NCI-H1694 treated with DMSO at 0.1 percent for 48 hours (cell line): ENCODE results near the gene MBLAC1.
A peak's percentile ranks its signal among the peaks of the same experiment; 100 is the strongest.

ENCODE experiments used
- DNase-seq: peaks from one replicate; lab custom pipeline; 2025; lab: John Stamatoyannopoulos, UW

The MBLAC1 gene

GRCh38 chr7:100154651-100155491 is 28.1 kb downstream of the MBLAC1 start:
- no peak for DNase-seq

GRCh38 chr7:100155553-100156317 is 29.0 kb downstream of the MBLAC1 start:
- DNase-seq = no peak

GRCh38 chr7:100156331-100157068 is 29.7 kb downstream of the MBLAC1 start:
- no peak for DNase-seq

- no peak for DNase-seq
Measured at GRCh38 chr7:100157069-100157333, 30.2 kb downstream of the MBLAC1 start.

- DNase-seq = no peak
Measured at GRCh38 chr7:100157334-100158228, 30.8 kb downstream of the MBLAC1 start.

- peak; percentile 65 for DNase-seq
Measured at GRCh38 chr7:100158229-100159098, 31.7 kb downstream of the MBLAC1 start, which contains the start of gene TRAPPC14. Gene TRAPPC14, minus strand, starts transcription at chr7:100158723. Its CDS starts 224 bp downstream, at chr7:100158499.

DNA sequence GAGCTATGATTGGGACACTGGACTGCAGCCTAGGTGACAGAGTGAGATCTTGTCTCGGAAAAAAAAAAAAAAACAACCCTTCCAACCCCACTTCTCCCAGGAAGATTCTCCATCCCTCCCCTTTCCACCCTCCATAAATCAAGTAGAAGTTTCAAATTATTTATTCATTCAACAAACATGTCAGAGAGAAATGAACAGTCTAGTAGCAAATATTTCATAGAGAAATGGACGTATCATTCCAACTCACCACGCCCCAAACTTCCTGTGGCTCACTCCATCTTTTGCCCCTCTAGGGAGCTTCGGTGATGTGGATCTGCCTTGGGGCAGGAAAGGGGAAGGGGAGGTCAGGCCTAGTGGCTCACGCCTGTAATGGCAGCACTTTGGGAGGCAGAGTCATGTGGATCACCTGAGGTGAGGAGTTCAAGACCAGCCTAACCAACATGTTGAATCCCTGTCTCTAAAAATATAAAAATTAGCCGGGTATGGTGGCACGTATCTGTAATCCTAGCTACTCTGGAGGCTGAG is 32.4 kb downstream of the MBLAC1 start:
- DNase-seq = no peak

DNA sequence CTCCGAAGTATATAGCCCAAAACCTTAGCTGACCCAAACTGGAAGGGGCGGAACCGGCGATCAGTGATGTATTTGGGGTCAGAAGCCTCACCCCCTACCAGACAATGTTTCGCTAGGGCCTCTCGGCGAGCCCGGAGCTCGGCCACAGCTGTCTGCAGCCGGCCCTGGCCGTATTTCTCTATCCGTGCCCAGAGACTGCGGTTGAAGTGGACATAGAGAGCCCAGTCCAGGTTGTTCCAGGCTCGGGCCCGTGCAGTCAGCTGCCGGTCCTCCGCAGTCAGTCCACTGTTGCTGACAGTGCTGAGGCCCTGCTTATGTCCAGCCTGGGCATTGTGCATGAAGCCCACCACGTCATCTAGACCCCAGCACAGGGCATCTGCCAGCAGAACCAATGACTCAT is 33.3 kb downstream of the MBLAC1 start:
- no peak for DNase-seq

- no peak for DNase-seq
Measured at GRCh38 chr7:100163006-100163531, 36.3 kb downstream of the MBLAC1 start.

GRCh38 chr7:100163871-100164270 is 37.1 kb downstream of the MBLAC1 start:
- DNase-seq = no peak

GRCh38 chr7:100166317-100166940 is 39.7 kb downstream of the MBLAC1 start:
- no peak for DNase-seq

GRCh38 chr7:100166970-100167911 is 40.5 kb downstream of the MBLAC1 start:
- DNase-seq = no peak

DNA sequence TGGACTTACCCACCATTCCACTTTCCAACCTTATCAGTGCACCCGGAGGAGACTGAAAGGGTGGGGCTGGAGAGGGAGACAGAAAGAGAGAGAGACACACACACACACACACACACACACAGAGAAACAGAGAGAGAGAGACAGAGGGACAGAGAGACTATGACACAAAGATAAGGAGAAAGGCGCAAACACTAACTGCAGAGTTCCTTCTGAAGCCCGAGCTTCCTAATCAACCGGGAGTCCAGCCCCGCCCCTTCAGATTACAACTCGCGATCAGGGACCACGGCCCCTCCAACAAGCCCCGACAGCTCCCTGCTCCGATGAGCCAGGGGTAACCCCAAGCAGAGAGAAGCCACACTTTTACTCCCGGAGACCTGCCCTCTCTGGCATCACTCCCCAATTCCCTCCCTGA is 41.2 kb downstream of the MBLAC1 start:
- no peak for DNase-seq

DNA sequence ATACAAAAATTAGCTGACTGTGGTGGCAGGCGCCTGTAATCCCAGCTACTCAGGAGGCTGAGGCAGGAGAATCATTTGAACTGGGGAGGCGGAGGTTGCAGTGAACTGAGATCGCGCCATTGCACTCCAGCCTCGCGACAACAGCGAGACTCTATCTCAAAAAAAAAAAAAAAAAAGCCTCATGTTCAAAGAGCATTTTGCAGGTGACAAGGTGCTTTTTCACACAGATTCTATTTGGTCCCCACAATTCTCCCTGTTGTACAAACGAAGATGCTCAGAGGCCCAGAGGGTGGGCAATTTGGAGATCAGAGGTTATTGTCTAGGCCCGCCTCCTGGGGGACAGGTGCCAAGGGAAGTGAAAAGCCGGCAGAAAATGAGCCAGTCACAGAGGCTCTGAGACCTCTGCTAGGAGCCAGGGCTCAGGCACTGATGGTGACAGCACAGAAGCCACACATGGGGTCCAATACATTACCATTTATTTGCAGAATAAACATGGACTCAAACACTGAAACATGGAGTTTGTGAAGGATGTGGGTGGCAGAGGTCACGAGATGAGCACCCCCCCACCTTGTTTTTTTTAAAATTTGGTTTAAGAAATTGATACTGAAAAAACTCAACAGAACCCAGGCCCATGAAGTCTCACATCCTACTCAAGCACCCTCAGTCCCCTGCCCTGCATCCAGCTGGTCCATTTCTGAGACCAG is 42.5 kb downstream of the MBLAC1 start:
- DNase-seq = no peak

GRCh38 chr7:100170101-100170897 is 43.5 kb downstream of the MBLAC1 start:
- no peak for DNase-seq

GRCh38 chr7:100171087-100171681 is 44.4 kb downstream of the MBLAC1 start:
- DNase-seq = no peak

DNA sequence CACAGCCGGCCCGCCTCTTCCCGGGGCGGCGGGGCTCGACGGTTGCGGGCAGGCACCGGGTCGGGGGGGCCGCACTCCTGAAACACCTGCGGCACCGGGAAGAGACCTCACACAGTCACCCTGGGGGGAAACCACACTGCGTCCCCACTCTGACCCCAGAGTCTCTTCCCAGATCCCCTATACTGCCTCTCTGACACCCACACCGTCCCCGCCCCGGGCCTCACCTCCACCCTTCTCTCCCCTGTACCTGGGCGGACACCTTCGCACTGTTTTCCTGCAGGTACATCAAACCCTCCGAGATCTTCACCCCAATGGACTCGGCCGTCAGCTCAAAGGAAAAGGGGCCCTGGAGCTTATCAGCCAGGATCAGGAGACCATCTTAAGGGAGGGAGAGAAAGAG is 45.1 kb downstream of the MBLAC1 start:
- DNase-seq = no peak
